ENCODE data around the gene CTIF. TPM values are rescaled to one million over a fixed set of nuclear protein-coding genes. Genes with fewer than 3 reads are reported as not detected.

The CTIF gene
- total and polyA plus RNA-seq, 4 donors = 10.6 to 26.7 (median 12.3) TPM

- DNase-seq (ENCODE audit: low spot score) = no peak
- TF ChIP-seq JUND (IDR thresholded peaks at IDR 0.05) (no peak), TAF1 (conservative IDR thresholded peaks at IDR 0.05) (no peak), SP1 (IDR thresholded peaks at IDR 0.05) (no peak), RXRA (IDR thresholded peaks at IDR 0.05) (no peak), REST (IDR thresholded peaks at IDR 0.05) (no peak), EGR1 (IDR thresholded peaks at IDR 0.05; ENCODE audit: low read depth in 2 of 2) (no peak), HNF4G (IDR thresholded peaks at IDR 0.05) (no peak), HNF4A (conservative IDR thresholded peaks at IDR 0.05) (no peak), YY1 (IDR thresholded peaks at IDR 0.05) (no peak), FOXA1 (IDR thresholded peaks at IDR 0.05) (no peak), RAD21 (IDR thresholded peaks at IDR 0.05) (no peak)
- TF ChIP-seq, protein P1, sequence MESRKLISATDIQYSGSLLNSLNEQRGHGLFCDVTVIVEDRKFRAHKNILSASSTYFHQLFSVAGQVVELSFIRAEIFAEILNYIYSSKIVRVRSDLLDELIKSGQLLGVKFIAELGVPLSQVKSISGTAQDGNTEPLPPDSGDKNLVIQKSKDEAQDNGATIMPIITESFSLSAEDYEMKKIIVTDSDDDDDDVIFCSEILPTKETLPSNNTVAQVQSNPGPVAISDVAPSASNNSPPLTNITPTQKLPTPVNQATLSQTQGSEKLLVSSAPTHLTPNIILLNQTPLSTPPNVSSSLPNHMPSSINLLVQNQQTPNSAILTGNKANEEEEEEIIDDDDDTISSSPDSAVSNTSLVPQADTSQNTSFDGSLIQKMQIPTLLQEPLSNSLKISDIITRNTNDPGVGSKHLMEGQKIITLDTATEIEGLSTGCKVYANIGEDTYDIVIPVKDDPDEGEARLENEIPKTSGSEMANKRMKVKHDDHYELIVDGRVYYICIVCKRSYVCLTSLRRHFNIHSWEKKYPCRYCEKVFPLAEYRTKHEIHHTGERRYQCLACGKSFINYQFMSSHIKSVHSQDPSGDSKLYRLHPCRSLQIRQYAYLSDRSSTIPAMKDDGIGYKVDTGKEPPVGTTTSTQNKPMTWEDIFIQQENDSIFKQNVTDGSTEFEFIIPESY (IDR thresholded peaks at IDR 0.05) = no peak
- TF ChIP-seq, protein P2, sequence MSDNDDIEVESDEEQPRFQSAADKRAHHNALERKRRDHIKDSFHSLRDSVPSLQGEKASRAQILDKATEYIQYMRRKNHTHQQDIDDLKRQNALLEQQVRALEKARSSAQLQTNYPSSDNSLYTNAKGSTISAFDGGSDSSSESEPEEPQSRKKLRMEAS (IDR thresholded peaks at IDR 0.05) = no peak
- TF ChIP-seq, protein P3, sequence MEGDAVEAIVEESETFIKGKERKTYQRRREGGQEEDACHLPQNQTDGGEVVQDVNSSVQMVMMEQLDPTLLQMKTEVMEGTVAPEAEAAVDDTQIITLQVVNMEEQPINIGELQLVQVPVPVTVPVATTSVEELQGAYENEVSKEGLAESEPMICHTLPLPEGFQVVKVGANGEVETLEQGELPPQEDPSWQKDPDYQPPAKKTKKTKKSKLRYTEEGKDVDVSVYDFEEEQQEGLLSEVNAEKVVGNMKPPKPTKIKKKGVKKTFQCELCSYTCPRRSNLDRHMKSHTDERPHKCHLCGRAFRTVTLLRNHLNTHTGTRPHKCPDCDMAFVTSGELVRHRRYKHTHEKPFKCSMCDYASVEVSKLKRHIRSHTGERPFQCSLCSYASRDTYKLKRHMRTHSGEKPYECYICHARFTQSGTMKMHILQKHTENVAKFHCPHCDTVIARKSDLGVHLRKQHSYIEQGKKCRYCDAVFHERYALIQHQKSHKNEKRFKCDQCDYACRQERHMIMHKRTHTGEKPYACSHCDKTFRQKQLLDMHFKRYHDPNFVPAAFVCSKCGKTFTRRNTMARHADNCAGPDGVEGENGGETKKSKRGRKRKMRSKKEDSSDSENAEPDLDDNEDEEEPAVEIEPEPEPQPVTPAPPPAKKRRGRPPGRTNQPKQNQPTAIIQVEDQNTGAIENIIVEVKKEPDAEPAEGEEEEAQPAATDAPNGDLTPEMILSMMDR (IDR thresholded peaks at IDR 0.05; ENCODE audit: low read depth, low read length, missing input control) = no peak
- TF ChIP-seq, protein P4, sequence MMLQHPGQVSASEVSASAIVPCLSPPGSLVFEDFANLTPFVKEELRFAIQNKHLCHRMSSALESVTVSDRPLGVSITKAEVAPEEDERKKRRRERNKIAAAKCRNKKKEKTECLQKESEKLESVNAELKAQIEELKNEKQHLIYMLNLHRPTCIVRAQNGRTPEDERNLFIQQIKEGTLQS (IDR thresholded peaks at IDR 0.05) = no peak
- no peak overlapping the region for H3K27ac ChIP-seq (ENCODE audit: low read depth in 1 of 2, low read length in 2 of 2)
- 97% methylated on average over 8 of the region's 8 CpGs for WGBS
- no peaks in the 10 kb centered on the region for H3K4me1 ChIP-seq (ENCODE audit: control insufficient read depth in 4 of 4, insufficient read depth in 4 of 4, low read length in 3 of 4)
- H3K36me3 ChIP-seq (ENCODE audit: control insufficient read depth in 4 of 4, insufficient read depth in 3 of 4, low read depth in 1 of 4, low read length in 3 of 4) = peaks cover 0 to 5% (median 2%) of the 10 kb centered on the region in 4 donors
- no peaks in the 10 kb centered on the region for H3K9me3 ChIP-seq (ENCODE audit: control insufficient read depth in 4 of 4, low read length in 3 of 4)
- no peaks in the 10 kb centered on the region for H3K27me3 ChIP-seq (ENCODE audit: control insufficient read depth in 4 of 4, insufficient read depth in 4 of 4, low read length in 3 of 4)
- H3K4me3 ChIP-seq (ENCODE audit: low read depth in 1 of 3, low read length in 3 of 3) = no peak overlapping the region
- H3K9ac ChIP-seq (ENCODE audit: low read depth in 1 of 2, low read length in 2 of 2) = no peak overlapping the region
These were observed 157.4 kb downstream of the CTIF start for GRCh38 chr18:48696218-48696617.

DNA sequence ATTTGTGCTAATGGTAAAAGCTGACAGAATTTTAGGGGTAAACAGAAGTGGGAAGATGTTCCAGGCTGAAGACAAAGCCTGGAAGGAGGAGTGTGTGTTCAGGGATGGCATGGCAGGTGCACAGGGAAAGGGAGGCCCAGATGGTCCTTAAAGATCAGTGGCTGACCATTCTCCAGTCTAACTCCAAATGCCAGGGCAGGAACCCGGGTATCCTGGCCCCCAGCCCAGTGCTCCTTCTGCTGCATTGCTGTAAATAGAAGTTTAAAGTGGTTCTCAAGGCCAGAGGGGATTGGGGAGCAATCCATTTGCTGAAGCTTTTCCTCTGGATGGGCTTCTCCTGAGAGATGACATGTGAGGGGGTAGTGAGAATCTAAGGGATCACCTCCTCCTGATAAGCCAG, 158.6 kb downstream of the CTIF start:
- no peak for DNase-seq (ENCODE audit: low spot score)
- WGBS = 97% methylated on average over 1 of the region's 1 CpG
- no peaks in the 10 kb centered on the region for H3K9me3 ChIP-seq (ENCODE audit: control insufficient read depth in 4 of 4, low read length in 3 of 4)
- H3K9ac ChIP-seq (ENCODE audit: low read depth in 1 of 2, low read length in 2 of 2) = no peak overlapping the region
- peaks cover 0 to 5% (median 2%) of the 10 kb centered on the region in 4 donors for H3K36me3 ChIP-seq (ENCODE audit: control insufficient read depth in 4 of 4, insufficient read depth in 3 of 4, low read depth in 1 of 4, low read length in 3 of 4)
- H3K27ac ChIP-seq (ENCODE audit: low read depth in 1 of 2, low read length in 2 of 2) = no peak overlapping the region
- H3K27me3 ChIP-seq (ENCODE audit: control insufficient read depth in 4 of 4, insufficient read depth in 4 of 4, low read length in 3 of 4) = no peaks in the 10 kb centered on the region
- H3K4me3 ChIP-seq (ENCODE audit: low read depth in 1 of 3, low read length in 3 of 3) = no peak overlapping the region
- H3K4me1 ChIP-seq (ENCODE audit: control insufficient read depth in 4 of 4, insufficient read depth in 4 of 4, low read length in 3 of 4) = no peaks in the 10 kb centered on the region
- TF ChIP-seq, protein P4 (IDR thresholded peaks at IDR 0.05) = no peak
- TF ChIP-seq, protein P3 (IDR thresholded peaks at IDR 0.05; ENCODE audit: low read depth, low read length, missing input control) = no peak
- TF ChIP-seq EGR1 (IDR thresholded peaks at IDR 0.05; ENCODE audit: low read depth in 2 of 2) = no peak
- TF ChIP-seq REST (IDR thresholded peaks at IDR 0.05) = no peak
- no peak for TF ChIP-seq YY1 (IDR thresholded peaks at IDR 0.05)
- TF ChIP-seq TAF1 (conservative IDR thresholded peaks at IDR 0.05) = no peak

Data from liver (tissue), 9 donors.